Mucosa of descending colon (tissue), 3 donors: Measurements from ENCODE around the gene NME9. TPM values are rescaled to one million over a fixed set of nuclear protein-coding genes. Genes with fewer than 3 reads are reported as not detected.

Experiments used
- ATAC-seq: fragments of 200-7000 bp; cut with Tn5 transposase; one replicate; pipeline ENCODE4 v1.9.1; 2020; ENCODE audit warnings: mild to moderate bottlenecking, moderate library complexity
- DNase-seq, 3 donors: peaks; one replicate each; pipeline ENCODE4 v3.0.0-alpha.2; 2020
- H3K36me3 ChIP-seq: fragments of 200-600 bp; one replicate; pipeline ENCODE4 v1.8.0; 2021; ENCODE audit warnings: low read depth, mild to moderate bottlenecking
- H3K4me1 ChIP-seq: fragments of 200-600 bp; one replicate; pipeline ENCODE4 v1.8.0; 2021; ENCODE audit warnings: low read depth, mild to moderate bottlenecking
- H3K4me3 ChIP-seq: fragments of 200-600 bp; one replicate; pipeline ENCODE4 v1.8.0; 2021; ENCODE audit warnings: mild to moderate bottlenecking
- H3K9me3 ChIP-seq: fragments of 200-600 bp; one replicate; pipeline ENCODE4 v1.8.0; 2021; ENCODE audit warnings: mild to moderate bottlenecking
- CTCF ChIP-seq: fragments of 200-600 bp; IDR thresholded peaks from one replicate; pipeline ENCODE4 v1.8.0; 2022; ENCODE audit warnings: antibody characterized with exemption, mild to moderate bottlenecking
- intact Hi-C, 2 donors: fragments of 100-400 bp; cut with DNase I in 1 of 2; cut with micrococcal nuclease in 1 of 2; formaldehyde crosslinking; loops; one replicate each; pipeline versions ENCODE4 v1.11.0 to v1.11.1; 2022; cut with DNase I, micrococcal nuclease
- total RNA-seq, 3 donors: library from RNA; stranded (reverse); fragmentation: NEBNext Ultra II Directional in 2 of 3; extraction: Animal tissue kit (Norgen Biotek cat#: 25700) in 2 of 3; gene quantifications; one replicate each; pipeline versions ENCODE4 v1.2.1 to v1.2.4, GENCODE V29; 2021 to 2023
- donor health status: DM: no; HTN: no; CAD: no; lungs with moderate emphysema.
- donor health status: DM: no; HTN: no; CAD: no.
- donor health status: DM: no; HTN: yes; CAD: no.

The NME9 gene
- total RNA-seq, 3 donors from 2014 or later: 0.41 TPM; not detected in 2

- no peak overlapping the region for H3K4me3 ChIP-seq
- ATAC-seq (no peak), DNase-seq (no peak)
- TF ChIP-seq CTCF: no peak
- H3K4me1 ChIP-seq: no peaks in the 10 kb centered on the region
- H3K9me3 ChIP-seq: no peaks in the 10 kb centered on the region
- no peaks in the 10 kb centered on the region for H3K36me3 ChIP-seq
- intact Hi-C loops: no loop called here
These were observed 31.3 kb upstream of the NME9 start for GRCh38 chr3:138360869-138361525.

GRCh38 chr3:138359919-138360868, 30.5 kb upstream of the NME9 start:
- DNase-seq (no peak), ATAC-seq (no peak)
- Histone ChIP-seq H3K4me3 (no peak overlapping the region), H3K4me1 (no peaks in the 10 kb centered on the region), H3K36me3 (no peaks in the 10 kb centered on the region), H3K9me3 (no peaks in the 10 kb centered on the region)
- intact Hi-C loops: no loop called here
- TF ChIP-seq CTCF: no peak

GRCh38 chr3:138359148-138359918, 29.7 kb upstream of the NME9 start:
- Histone ChIP-seq H3K36me3 (no peaks in the 10 kb centered on the region), H3K4me3 (no peak overlapping the region), H3K9me3 (no peaks in the 10 kb centered on the region), H3K4me1 (no peaks in the 10 kb centered on the region)
- no peak for ATAC-seq
- no peak for TF ChIP-seq CTCF
- DNase-seq: no peak
- intact Hi-C loops: no loop called here

GRCh38 chr3:138356730-138357405, 27.2 kb upstream of the NME9 start:
- Histone ChIP-seq H3K4me1 (no peaks in the 10 kb centered on the region), H3K36me3 (no peaks in the 10 kb centered on the region), H3K9me3 (no peaks in the 10 kb centered on the region), H3K4me3 (no peak overlapping the region)
- intact Hi-C loops: no loop called here
- TF ChIP-seq CTCF: no peak
- ATAC-seq (no peak), DNase-seq (no peak)

- DNase-seq (no peak), ATAC-seq (no peak)
- Histone ChIP-seq H3K36me3 (no peaks in the 10 kb centered on the region), H3K4me3 (no peak overlapping the region), H3K4me1 (no peaks in the 10 kb centered on the region), H3K9me3 (no peaks in the 10 kb centered on the region)
- intact Hi-C loops: no loop called here
- no peak for TF ChIP-seq CTCF
These were observed 25.4 kb upstream of the NME9 start for GRCh38 chr3:138355071-138355470.
